ENCODE data around the gene HS6ST3. TPM values are rescaled to one million over a fixed set of nuclear protein-coding genes. Genes with fewer than 3 reads are reported as not detected.

The HS6ST3 gene
- total and polyA plus RNA-seq, 7 donors = under 0.01 to 0.71 (median 0.33) TPM; not detected in 2

GRCh38 chr13:96650301-96650886, 560.5 kb downstream of the HS6ST3 start:
- 71 to 77% methylated on average over 3 of the region's 3 CpGs for WGBS, 2 donors
- no peak overlapping the region for H3K4me3 ChIP-seq
- H3K27me3 ChIP-seq = no peaks in the 10 kb centered on the region
- no peak for DNase-seq
- H3K9me3 ChIP-seq = no peaks in the 10 kb centered on the region
- intact Hi-C loops (cut with DNase I) = no loop called here
- no peak overlapping the region for H3K27ac ChIP-seq
- H3K4me1 ChIP-seq = no peaks in the 10 kb centered on the region
- TF ChIP-seq CTCF (IDR thresholded peaks at IDR 0.05) (no peak), POLR2AphosphoS5 (IDR thresholded peaks at IDR 0.05) (no peak), POLR2A (IDR thresholded peaks at IDR 0.05) (no peak), EP300 (IDR thresholded peaks at IDR 0.05) (no peak)
- H3K36me3 ChIP-seq = no peaks in the 10 kb centered on the region

- DNase-seq = no peak
- Histone ChIP-seq H3K36me3 (no peaks in the 10 kb centered on the region), H3K27ac (no peak overlapping the region), H3K4me1 (no peaks in the 10 kb centered on the region), H3K9me3 (no peaks in the 10 kb centered on the region), H3K27me3 (no peaks in the 10 kb centered on the region), H3K4me3 (no peak overlapping the region)
- no peak for TF ChIP-seq POLR2A (IDR thresholded peaks at IDR 0.05)
- TF ChIP-seq POLR2AphosphoS5 (IDR thresholded peaks at IDR 0.05) = no peak
- TF ChIP-seq EP300 (IDR thresholded peaks at IDR 0.05) = no peak
- 9 to 43% methylated on average over 1 of the region's 1 CpG for WGBS, 2 donors
- intact Hi-C loops (cut with DNase I) = no loop called here
These were observed 561.7 kb downstream of the HS6ST3 start for GRCh38 chr13:96651598-96651997.

- intact Hi-C loops (cut with DNase I) = no loop called here
- H3K27me3 ChIP-seq = no peaks in the 10 kb centered on the region
- no peak for DNase-seq
- H3K9me3 ChIP-seq = no peaks in the 10 kb centered on the region
- TF ChIP-seq POLR2AphosphoS5 (IDR thresholded peaks at IDR 0.05) = no peak
- TF ChIP-seq POLR2A (IDR thresholded peaks at IDR 0.05) = no peak
- no peak for TF ChIP-seq EP300 (IDR thresholded peaks at IDR 0.05)
- TF ChIP-seq CTCF (IDR thresholded peaks at IDR 0.05) = no peak
- no peaks in the 10 kb centered on the region for H3K4me1 ChIP-seq
- no peaks in the 10 kb centered on the region for H3K36me3 ChIP-seq
- no peak overlapping the region for H3K4me3 ChIP-seq
- no peak overlapping the region for H3K27ac ChIP-seq
These were observed 562.6 kb downstream of the HS6ST3 start for GRCh38 chr13:96652506-96652905.

- Histone ChIP-seq H3K27ac (no peak overlapping the region), H3K4me1 (no peaks in the 10 kb centered on the region), H3K4me3 (no peak overlapping the region), H3K36me3 (no peaks in the 10 kb centered on the region), H3K9me3 (peaks cover 0 to 8% (median 4%) of the 10 kb centered on the region in 4 donors), H3K27me3 (no peaks in the 10 kb centered on the region)
- TF ChIP-seq POLR2A (IDR thresholded peaks at IDR 0.05) = no peak
- no peak for DNase-seq
- intact Hi-C loops (cut with DNase I) = no loop called here
- 89 to 91% methylated on average over 2 of the region's 2 CpGs for WGBS, 2 donors
These were observed 571.7 kb downstream of the HS6ST3 start for GRCh38 chr13:96661612-96662011.

GRCh38 chr13:96662036-96662435, 572.1 kb downstream of the HS6ST3 start:
- no peak overlapping the region for H3K4me3 ChIP-seq
- no peaks in the 10 kb centered on the region for H3K4me1 ChIP-seq
- H3K27me3 ChIP-seq = no peaks in the 10 kb centered on the region
- WGBS, 2 donors = 82 to 86% methylated on average over 3 of the region's 3 CpGs
- no peaks in the 10 kb centered on the region for H3K36me3 ChIP-seq
- TF ChIP-seq POLR2A (IDR thresholded peaks at IDR 0.05) = no peak
- no peak for TF ChIP-seq EP300 (IDR thresholded peaks at IDR 0.05)
- TF ChIP-seq POLR2AphosphoS5 (IDR thresholded peaks at IDR 0.05) = no peak
- TF ChIP-seq CTCF (IDR thresholded peaks at IDR 0.05) = no peak
- no peak overlapping the region for H3K27ac ChIP-seq
- intact Hi-C loops (cut with DNase I) = no loop called here
- H3K9me3 ChIP-seq = peaks cover 0 to 8% (median 4%) of the 10 kb centered on the region in 4 donors
- no peak for DNase-seq

All from sigmoid colon (tissue), 7 donors.